GM12874 (cell line): ENCODE measurements around the gene CEP131.

ENCODE experiments used
- TF ChIP-seq, protein P1 (sequence below): IDR thresholded peaks from 2 replicates; pipeline ENCODE4 v1.5.1; 2011; ENCODE audit warnings: low read depth, mild to moderate bottlenecking, control low read depth, low read length, moderate library complexity; ENCODE audit not compliant: insufficient read depth

The CEP131 gene

DNA sequence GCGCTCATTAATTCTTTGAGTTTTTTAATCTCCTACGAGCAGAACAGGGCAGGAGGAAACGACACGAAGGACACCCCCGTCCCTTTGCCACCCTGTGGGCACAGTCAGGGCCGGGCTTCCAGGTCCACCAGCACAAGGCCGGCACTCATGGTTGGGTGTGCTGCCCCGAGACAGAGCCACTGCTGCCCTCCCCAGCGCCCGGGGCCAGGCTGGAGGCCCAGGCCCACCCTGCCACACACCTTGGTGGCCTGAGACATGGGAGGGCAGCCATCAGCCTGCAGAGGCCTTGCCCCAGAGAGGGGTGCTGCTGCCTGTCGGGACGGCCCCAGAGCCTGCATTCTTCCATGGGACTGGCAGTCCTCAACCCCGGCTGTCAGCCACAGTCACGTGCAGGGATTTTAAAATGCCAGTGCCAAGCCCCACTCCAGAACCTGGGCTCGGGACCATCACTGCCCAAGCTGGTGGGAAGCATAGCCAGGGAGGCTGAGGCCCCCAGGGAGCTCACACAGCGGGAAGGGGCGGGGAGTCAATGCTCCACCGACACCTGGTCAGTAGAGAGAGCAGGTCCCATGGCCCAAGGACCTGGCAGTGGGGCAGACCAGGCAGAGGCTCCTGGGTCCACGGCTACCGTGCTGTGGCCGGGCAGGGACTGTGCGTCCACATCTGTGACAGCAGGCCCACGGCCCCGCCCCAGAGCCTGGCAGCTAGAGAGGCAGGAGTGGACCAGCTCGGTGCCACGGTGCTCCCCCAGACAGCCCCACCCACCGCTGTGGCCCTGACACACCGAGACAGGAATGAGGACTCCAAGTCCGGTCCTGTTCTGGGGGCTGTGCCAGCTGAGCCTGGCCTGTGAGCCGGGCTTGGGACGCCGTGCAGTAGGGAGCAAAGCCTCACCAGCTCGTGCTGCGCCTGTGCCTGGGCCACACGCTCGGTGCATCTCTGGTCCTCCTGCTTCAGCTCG is 27.5 kb downstream of the CEP131 start:
- TF ChIP-seq, protein P1, sequence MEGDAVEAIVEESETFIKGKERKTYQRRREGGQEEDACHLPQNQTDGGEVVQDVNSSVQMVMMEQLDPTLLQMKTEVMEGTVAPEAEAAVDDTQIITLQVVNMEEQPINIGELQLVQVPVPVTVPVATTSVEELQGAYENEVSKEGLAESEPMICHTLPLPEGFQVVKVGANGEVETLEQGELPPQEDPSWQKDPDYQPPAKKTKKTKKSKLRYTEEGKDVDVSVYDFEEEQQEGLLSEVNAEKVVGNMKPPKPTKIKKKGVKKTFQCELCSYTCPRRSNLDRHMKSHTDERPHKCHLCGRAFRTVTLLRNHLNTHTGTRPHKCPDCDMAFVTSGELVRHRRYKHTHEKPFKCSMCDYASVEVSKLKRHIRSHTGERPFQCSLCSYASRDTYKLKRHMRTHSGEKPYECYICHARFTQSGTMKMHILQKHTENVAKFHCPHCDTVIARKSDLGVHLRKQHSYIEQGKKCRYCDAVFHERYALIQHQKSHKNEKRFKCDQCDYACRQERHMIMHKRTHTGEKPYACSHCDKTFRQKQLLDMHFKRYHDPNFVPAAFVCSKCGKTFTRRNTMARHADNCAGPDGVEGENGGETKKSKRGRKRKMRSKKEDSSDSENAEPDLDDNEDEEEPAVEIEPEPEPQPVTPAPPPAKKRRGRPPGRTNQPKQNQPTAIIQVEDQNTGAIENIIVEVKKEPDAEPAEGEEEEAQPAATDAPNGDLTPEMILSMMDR = no peak

GRCh38 chr17:81194225-81194760 is 28.5 kb downstream of the CEP131 start:
- TF ChIP-seq, protein P1 = no peak

GRCh38 chr17:81193470-81194224 is 29.1 kb downstream of the CEP131 start:
- TF ChIP-seq, protein P1 = no peak

DNA sequence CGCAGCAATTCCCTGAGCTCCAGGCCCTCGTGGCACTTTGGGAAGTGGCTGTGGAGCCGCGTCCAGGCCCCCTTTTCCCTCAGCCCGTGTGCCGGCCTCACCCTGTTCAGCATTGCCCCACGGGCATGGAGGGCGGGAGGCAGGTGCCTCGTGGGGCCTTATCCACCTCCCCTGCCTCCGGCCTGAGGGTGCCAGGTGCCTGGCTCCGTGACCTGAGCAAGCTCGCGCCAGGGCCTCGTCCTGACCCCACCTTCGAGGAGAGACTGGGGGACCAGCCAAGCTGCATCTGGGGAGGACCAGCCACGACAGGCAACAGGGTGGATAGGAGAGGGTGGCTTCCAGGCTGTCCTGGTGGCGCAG is 29.7 kb downstream of the CEP131 start:
- TF ChIP-seq, protein P1 = no peak

GRCh38 chr17:81192386-81193050 is 30.2 kb downstream of the CEP131 start:
- TF ChIP-seq, protein P1 = no peak

GRCh38 chr17:81191646-81192045 is 31.1 kb downstream of the CEP131 start:
- TF ChIP-seq, protein P1 = no peak

DNA sequence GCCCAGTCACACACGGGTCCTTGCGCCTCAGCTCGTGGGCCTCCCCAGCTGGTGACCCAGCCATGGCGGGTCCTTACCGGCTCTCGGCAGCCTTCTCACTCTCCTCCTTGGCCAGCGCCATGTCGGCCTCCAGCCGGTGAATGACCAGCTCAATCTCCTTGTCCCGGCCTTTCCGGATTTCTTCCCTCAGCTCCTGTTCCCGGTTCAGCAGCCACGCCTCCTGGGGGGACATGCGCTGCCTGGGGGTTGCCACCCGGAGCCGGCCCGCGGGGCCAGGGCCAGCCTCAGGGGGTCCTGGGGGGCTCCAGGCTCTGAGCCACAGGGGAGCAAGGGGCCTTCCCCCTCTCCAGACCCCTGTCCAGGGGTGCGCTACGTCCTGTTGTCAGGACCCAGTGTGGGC is 31.6 kb downstream of the CEP131 start:
- TF ChIP-seq, protein P1 = no peak
